Measurements from ENCODE around the gene IMMP2L. TPM values are rescaled to one million over a fixed set of nuclear protein-coding genes. Genes with fewer than 3 reads are reported as not detected.

Gene IMMP2L
- total and polyA plus RNA-seq, 2 experiments from 2014 or later = 10.1 to 10.4 TPM

DNA sequence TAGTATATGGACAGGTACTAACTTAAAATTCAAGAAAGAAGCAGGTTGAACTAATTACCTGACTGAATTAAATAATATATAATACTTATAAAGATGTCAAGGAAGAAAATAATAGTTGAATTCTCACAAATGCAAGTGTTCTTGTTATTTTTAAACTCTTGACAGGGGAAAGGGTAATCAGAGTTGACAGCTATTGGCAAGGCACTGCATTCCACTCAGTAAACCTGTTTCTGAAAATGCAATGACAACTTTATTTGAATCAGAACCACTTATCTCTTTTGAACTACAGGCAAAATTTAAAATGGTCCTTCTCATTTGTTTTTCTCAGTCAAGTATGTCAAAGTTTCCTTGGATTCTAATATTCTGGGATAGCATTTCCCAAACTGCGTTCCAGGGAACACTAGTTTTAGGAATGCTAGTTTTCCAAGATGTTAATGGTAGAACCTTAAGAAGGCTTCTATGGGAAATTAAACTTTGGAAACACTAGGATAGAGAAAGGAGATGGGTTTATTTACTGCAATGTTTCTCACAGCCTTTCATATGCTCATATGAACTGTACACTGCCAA is 575.1 kb downstream of the IMMP2L start:
- Histone ChIP-seq H4K20me1 (ENCODE audit: insufficient read depth) (no peaks in the 10 kb centered on the region), H3K79me2 (ENCODE audit: insufficient read depth) (no peaks in the 10 kb centered on the region), H3K9me3 (ENCODE audit: low read depth) (no peaks in the 10 kb centered on the region), H3K4me2 (ENCODE audit: unreplicated experiment) (no peak overlapping the region), H3K36me3 (ENCODE audit: low read depth) (no peaks in the 10 kb centered on the region), H3K4me1 (ENCODE audit: insufficient read depth) (no peaks in the 10 kb centered on the region), H3K9ac (no peak overlapping the region), H3K27me3 (replicated peaks; ENCODE audit: insufficient read depth) (no peaks in the 10 kb centered on the region), H3F3A (ENCODE audit: insufficient read depth) (no peaks in the 10 kb centered on the region), H3K4me3 (no peak overlapping the region), H2AFZ (no peak overlapping the region), H3K9me2 (ENCODE audit: insufficient read depth) (no peaks in the 10 kb centered on the region), H3K27ac (no peak overlapping the region)
- TF ChIP-seq EZH2 (IDR thresholded peaks at IDR 0.05; ENCODE audit: insufficient read depth, poor library complexity, severe bottlenecking) = no peak
- no peak for TF ChIP-seq EZH2phosphoT487 (IDR thresholded peaks at IDR 0.05; ENCODE audit: insufficient read depth, low read depth)
- in situ Hi-C loops (cut with MboI) = no loop called here
- no peak for DNase-seq
- 89 to 96% methylated on average over 1 of the region's 1 CpG for WGBS, 2 experiments (ENCODE audit: low coverage in 1 of 2, low lambda C conversion rate in 2 of 2, missing lambda C conversion rate in 2 of 2)

- no peak for DNase-seq
- Histone ChIP-seq H3F3A (ENCODE audit: insufficient read depth) (no peaks in the 10 kb centered on the region), H3K9ac (no peak overlapping the region), H3K27me3 (replicated peaks; ENCODE audit: insufficient read depth) (no peaks in the 10 kb centered on the region), H3K27ac (no peak overlapping the region), H3K9me2 (ENCODE audit: insufficient read depth) (no peaks in the 10 kb centered on the region), H3K9me3 (ENCODE audit: low read depth) (no peaks in the 10 kb centered on the region), H2AFZ (no peak overlapping the region), H3K4me3 (no peak overlapping the region), H4K20me1 (ENCODE audit: insufficient read depth) (no peaks in the 10 kb centered on the region), H3K79me2 (ENCODE audit: insufficient read depth) (no peaks in the 10 kb centered on the region), H3K4me1 (ENCODE audit: insufficient read depth) (no peaks in the 10 kb centered on the region), H3K36me3 (ENCODE audit: low read depth) (no peaks in the 10 kb centered on the region), H3K4me2 (ENCODE audit: unreplicated experiment) (no peak overlapping the region)
- 59 to 70% methylated on average over 3 of the region's 3 CpGs for WGBS, 2 experiments (ENCODE audit: low coverage in 1 of 2, low lambda C conversion rate in 2 of 2, missing lambda C conversion rate in 2 of 2)
- in situ Hi-C loops (cut with MboI) = no loop called here
- TF ChIP-seq EZH2 (IDR thresholded peaks at IDR 0.05; ENCODE audit: insufficient read depth, poor library complexity, severe bottlenecking) = no peak
- TF ChIP-seq EZH2phosphoT487 (IDR thresholded peaks at IDR 0.05; ENCODE audit: insufficient read depth, low read depth) = no peak
These were observed 578.4 kb downstream of the IMMP2L start for GRCh38 chr7:110983822-110984456.

DNA sequence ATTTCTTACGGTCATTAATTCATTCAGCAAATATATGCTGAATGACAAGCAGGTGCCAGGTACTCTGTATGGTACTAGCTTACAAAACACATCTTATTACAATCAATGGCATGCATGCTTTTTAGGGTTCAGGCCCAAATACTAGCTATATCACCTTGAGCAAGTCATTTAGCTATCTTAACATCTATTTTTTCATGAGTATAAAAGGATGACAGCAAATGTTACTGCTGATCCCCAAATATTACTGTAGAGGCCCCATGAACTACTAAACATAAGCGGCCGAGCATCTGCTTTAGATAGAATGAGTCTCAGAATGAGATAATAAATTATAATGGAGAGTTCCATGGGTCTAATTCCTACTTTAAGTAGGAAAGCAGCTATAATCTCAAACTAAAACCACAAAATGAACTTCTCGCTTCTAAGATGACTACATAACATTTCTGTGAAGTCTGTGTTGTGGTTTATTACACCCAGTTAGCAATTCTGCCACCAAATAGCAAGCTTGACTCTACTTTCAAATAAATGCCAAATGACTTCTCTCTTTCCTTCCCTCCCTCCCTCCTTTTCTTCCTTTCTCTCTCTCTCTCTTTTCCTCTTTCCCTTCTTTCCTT is 585.1 kb downstream of the IMMP2L start:
- Histone ChIP-seq H4K20me1 (ENCODE audit: insufficient read depth) (no peaks in the 10 kb centered on the region), H2AFZ (no peak overlapping the region), H3K27ac (no peak overlapping the region), H3K9ac (no peak overlapping the region), H3K9me2 (ENCODE audit: insufficient read depth) (no peaks in the 10 kb centered on the region), H3F3A (ENCODE audit: insufficient read depth) (no peaks in the 10 kb centered on the region), H3K4me2 (ENCODE audit: unreplicated experiment) (no peak overlapping the region), H3K4me3 (no peak overlapping the region), H3K36me3 (ENCODE audit: low read depth) (no peaks in the 10 kb centered on the region), H3K4me1 (ENCODE audit: insufficient read depth) (no peaks in the 10 kb centered on the region), H3K9me3 (ENCODE audit: low read depth) (no peaks in the 10 kb centered on the region), H3K27me3 (replicated peaks; ENCODE audit: insufficient read depth) (no peaks in the 10 kb centered on the region), H3K79me2 (ENCODE audit: insufficient read depth) (no peaks in the 10 kb centered on the region)
- DNase-seq = no peak
- WGBS, 2 experiments (ENCODE audit: low coverage in 1 of 2, low lambda C conversion rate in 2 of 2, missing lambda C conversion rate in 2 of 2) = 88 to 95% methylated on average over 4 of the region's 4 CpGs
- TF ChIP-seq EZH2phosphoT487 (IDR thresholded peaks at IDR 0.05; ENCODE audit: insufficient read depth, low read depth) (no peak), EZH2 (IDR thresholded peaks at IDR 0.05; ENCODE audit: insufficient read depth, poor library complexity, severe bottlenecking) (no peak)
- in situ Hi-C loops (cut with MboI) = no loop called here

GRCh38 chr7:110975486-110975885 is 586.8 kb downstream of the IMMP2L start:
- Histone ChIP-seq H3K9ac (no peak overlapping the region), H3K9me2 (ENCODE audit: insufficient read depth) (no peaks in the 10 kb centered on the region), H3K4me3 (no peak overlapping the region), H3K27ac (no peak overlapping the region), H3K4me1 (ENCODE audit: insufficient read depth) (no peaks in the 10 kb centered on the region), H3K27me3 (replicated peaks; ENCODE audit: insufficient read depth) (no peaks in the 10 kb centered on the region), H3K9me3 (ENCODE audit: low read depth) (no peaks in the 10 kb centered on the region), H3K79me2 (ENCODE audit: insufficient read depth) (no peaks in the 10 kb centered on the region), H4K20me1 (ENCODE audit: insufficient read depth) (no peaks in the 10 kb centered on the region), H2AFZ (no peak overlapping the region), H3K36me3 (ENCODE audit: low read depth) (no peaks in the 10 kb centered on the region), H3F3A (ENCODE audit: insufficient read depth) (no peaks in the 10 kb centered on the region), H3K4me2 (ENCODE audit: unreplicated experiment) (no peak overlapping the region)
- no peak for DNase-seq
- TF ChIP-seq EZH2phosphoT487 (IDR thresholded peaks at IDR 0.05; ENCODE audit: insufficient read depth, low read depth) (no peak), EZH2 (IDR thresholded peaks at IDR 0.05; ENCODE audit: insufficient read depth, poor library complexity, severe bottlenecking) (no peak)
- in situ Hi-C loops (cut with MboI) = no loop called here

Data from GM23248 (cell line).